SK-N-MC (cell line): ENCODE results near the gene AKT3.

Source experiments
- EZH2 ChIP-seq: fragments of 200-600 bp; sonication (generic); IDR thresholded peaks from one replicate; pipeline ENCODE4 v1.6.1; 2017; ENCODE audit warnings: antibody characterized with exemption
- FOXP2 ChIP-seq: optimal IDR thresholded peaks from 2 replicates; pipeline ENCODE3; 2011; ENCODE audit warnings: mild to moderate bottlenecking, moderate library complexity; ENCODE audit not compliant: insufficient read depth; ENCODE audit errors: extremely low read length, control extremely low read depth
- POLR2AphosphoS5 ChIP-seq: IDR thresholded peaks from 2 replicates; pipeline ENCODE4 v1.6.1; 2012; ENCODE audit warnings: mild to moderate bottlenecking, low read depth, low read length, borderline replicate concordance

GRCh38 chr1:243726806-243727502 is 123.1 kb downstream of the AKT3 start:
- TF ChIP-seq EZH2 (no peak), POLR2AphosphoS5 (no peak), FOXP2 (no peak)
